Measurements from ENCODE around the gene CNTFR. TPM values are rescaled to one million over a fixed set of nuclear protein-coding genes. Genes with fewer than 3 reads are reported as not detected.

Gene CNTFR
- total RNA-seq, 4 donors from 2014 or later = 0.47 to 11.6 (median 1.6) TPM

DNA sequence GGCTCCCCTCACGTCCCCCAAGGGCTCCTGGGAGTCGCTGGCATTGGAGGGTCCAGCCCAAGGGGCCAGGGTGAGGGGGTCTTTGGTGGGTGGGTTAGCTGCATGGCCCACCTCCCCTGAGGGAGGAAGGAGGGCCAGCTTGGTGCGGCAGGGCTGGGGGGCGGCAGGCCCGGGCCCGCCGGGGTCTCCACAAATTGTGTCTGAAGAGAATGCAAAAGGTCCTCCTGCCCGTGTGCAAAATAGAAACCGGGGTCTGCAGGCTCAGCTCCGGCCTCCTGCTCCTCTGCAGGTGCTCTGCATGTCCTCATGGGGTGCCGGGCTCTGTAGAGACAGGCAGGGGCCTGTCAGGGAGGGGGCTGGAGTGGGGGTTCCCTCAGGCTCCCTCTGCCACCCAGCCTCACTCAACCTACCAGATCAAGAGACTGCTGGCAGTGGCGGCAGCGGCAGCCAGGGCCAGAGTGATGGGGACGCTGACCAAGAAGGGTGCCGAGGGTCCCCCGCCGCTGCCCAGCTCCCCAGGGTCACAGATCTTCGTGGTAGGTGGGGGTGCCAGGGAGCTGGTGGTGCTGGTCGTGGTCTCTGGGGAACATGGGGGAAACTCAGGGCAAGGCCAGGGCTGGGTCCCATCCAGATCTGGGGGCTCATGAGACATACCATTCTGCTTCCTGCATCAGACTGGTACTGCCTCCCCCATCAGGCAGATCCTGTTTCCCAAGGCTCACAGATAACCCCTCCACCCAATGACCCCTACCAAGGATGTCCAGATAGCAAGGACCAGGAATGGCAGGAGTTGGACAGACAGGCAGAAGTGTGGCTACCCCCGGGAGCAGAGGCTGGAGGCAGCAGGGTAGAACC lies 37.5 kb downstream of the CNTFR start:
- H3K36me3 ChIP-seq = no peaks in the 10 kb centered on the region
- TF ChIP-seq POLR2AphosphoS5 (IDR thresholded peaks at IDR 0.05) = no peak
- TF ChIP-seq, protein P1, sequence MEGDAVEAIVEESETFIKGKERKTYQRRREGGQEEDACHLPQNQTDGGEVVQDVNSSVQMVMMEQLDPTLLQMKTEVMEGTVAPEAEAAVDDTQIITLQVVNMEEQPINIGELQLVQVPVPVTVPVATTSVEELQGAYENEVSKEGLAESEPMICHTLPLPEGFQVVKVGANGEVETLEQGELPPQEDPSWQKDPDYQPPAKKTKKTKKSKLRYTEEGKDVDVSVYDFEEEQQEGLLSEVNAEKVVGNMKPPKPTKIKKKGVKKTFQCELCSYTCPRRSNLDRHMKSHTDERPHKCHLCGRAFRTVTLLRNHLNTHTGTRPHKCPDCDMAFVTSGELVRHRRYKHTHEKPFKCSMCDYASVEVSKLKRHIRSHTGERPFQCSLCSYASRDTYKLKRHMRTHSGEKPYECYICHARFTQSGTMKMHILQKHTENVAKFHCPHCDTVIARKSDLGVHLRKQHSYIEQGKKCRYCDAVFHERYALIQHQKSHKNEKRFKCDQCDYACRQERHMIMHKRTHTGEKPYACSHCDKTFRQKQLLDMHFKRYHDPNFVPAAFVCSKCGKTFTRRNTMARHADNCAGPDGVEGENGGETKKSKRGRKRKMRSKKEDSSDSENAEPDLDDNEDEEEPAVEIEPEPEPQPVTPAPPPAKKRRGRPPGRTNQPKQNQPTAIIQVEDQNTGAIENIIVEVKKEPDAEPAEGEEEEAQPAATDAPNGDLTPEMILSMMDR (IDR thresholded peaks at IDR 0.05) = no peak
- TF ChIP-seq POLR2A (IDR thresholded peaks at IDR 0.05) = no peak
- TF ChIP-seq EP300 (IDR thresholded peaks at IDR 0.05) = no peak
- WGBS, 2 donors (ENCODE audit: low coverage in 1 of 2) = 85% methylated on average over 10 of the region's 20 CpGs; no CpG with 5 or more reads in 1 of the 2 donors

DNA sequence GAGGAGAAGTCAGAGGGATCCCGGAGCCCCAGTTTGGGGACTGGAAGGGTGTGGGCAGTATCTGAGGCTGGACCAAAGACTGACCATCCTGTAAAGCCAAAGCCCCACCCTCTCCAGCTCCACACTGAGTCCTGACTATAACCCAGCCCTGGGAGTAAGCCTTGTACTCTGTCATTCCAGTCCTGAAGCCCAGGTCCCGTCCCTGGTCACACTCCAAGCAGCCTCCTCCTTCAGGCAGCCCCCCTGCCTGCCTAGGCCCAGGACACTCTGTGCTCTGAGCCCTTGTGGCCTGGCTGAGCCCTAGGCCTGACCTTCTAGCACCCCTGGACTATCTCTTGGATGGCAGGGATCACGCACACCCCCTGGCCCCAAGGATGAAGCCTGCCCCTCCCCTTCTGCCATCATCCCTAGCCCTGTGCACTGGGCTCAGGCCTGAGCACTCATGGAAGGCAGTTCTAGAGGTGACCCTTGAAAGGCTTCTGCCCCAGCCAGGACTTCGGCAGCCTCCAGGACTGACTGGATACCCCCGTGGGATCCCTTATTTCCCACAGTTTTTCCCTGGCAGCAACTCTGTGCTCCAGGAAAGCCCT lies 38.7 kb downstream of the CNTFR start:
- H3K36me3 ChIP-seq = no peaks in the 10 kb centered on the region
- no peak for TF ChIP-seq POLR2AphosphoS5 (IDR thresholded peaks at IDR 0.05)
- TF ChIP-seq EP300 (IDR thresholded peaks at IDR 0.05) = no peak
- TF ChIP-seq POLR2A (IDR thresholded peaks at IDR 0.05) = no peak
- TF ChIP-seq, protein P1 (IDR thresholded peaks at IDR 0.05) = no peak
- peaks cover 0 to 17% (median 0%) of the 10 kb centered on the region in 3 donors for H3K4me1 ChIP-seq
- H3K27me3 ChIP-seq = peaks cover 23% of the 10 kb centered on the region
- H3K27ac ChIP-seq = no peak overlapping the region
- no peak for ATAC-seq
- 78 to 100% methylated on average over 1 to 2 of the region's 5 CpGs for WGBS, 2 donors (ENCODE audit: low coverage in 1 of 2)
- no peaks in the 10 kb centered on the region for H3K9me3 ChIP-seq
- no peak overlapping the region for H3K4me3 ChIP-seq

More for the DNA sequence above, 37.5 kb downstream of the CNTFR start:
- H3K27ac ChIP-seq = no peak overlapping the region
- H3K4me3 ChIP-seq = no peak overlapping the region
- ATAC-seq = no peak
- peaks cover 17% of the 10 kb centered on the region for H3K27me3 ChIP-seq
- peaks cover 0 to 10% (median 0%) of the 10 kb centered on the region in 3 donors for H3K4me1 ChIP-seq
- H3K9me3 ChIP-seq = no peaks in the 10 kb centered on the region

DNA sequence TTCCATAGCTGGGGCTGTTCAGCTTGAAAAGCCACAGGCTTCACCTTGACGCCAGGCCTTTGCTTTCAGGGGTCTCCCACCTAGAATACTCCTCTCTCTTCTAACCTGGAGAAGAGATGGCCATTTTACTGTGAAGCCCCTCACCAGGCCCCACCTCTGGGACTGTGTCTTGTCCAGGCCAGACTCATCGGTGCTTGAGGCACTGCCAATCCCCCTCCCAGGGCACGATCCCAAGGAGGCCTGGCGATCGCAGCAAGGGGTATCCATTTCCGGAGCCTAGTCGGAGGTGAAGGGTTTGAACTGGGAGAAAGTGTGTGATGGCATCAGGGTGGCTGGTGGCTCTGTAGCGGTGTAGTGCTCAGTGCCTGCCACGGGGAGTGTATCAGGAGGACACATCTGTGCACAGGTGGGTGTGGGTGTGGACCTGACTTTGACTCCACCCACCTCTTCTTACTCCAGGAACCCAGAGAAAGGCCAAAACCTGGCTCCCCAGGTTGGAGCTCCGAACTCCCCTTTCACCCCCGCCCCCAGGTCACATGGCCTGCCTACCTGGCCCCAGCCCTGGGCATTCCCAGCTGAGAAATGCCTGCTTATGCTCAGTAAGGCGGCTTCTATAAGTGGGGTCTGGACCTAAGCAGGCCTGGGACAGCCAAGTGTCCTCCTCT lies 39.4 kb downstream of the CNTFR start:
- H3K27me3 ChIP-seq = peaks cover 23% of the 10 kb centered on the region

DNA sequence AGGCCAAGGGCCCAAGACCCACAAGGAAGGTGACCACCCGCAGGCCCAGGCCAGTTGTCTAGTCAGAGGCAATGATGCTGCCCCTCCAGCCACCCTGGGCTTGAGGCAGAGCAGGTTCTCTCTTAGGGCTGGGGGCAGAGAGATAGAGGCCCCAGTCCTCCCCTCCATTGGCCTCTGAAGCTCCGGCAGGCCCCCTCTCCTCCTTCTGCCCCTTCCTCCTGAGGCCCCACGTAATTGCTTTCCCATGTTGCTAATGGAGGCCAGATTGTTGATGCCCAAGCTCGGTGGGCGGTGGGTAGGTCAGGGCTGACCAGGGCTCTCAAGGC lies 40.2 kb downstream of the CNTFR start:
- WGBS, 2 donors (ENCODE audit: low coverage in 1 of 2) = 76% methylated on average over 3 of the region's 5 CpGs; no CpG with 5 or more reads in 1 of the 2 donors
- Histone ChIP-seq H3K36me3 (no peaks in the 10 kb centered on the region), H3K9me3 (no peaks in the 10 kb centered on the region), H3K27me3 (peaks cover 23% of the 10 kb centered on the region), H3K4me1 (peaks cover 0 to 17% (median 0%) of the 10 kb centered on the region in 3 donors), H3K4me3 (no peak overlapping the region), H3K27ac (no peak overlapping the region)
- no peak for ATAC-seq
- TF ChIP-seq, protein P1 (IDR thresholded peaks at IDR 0.05) = no peak
- TF ChIP-seq EP300 (IDR thresholded peaks at IDR 0.05) (no peak), POLR2A (IDR thresholded peaks at IDR 0.05) (no peak), POLR2AphosphoS5 (IDR thresholded peaks at IDR 0.05) (no peak)

More for the DNA sequence above, 39.4 kb downstream of the CNTFR start:
- Histone ChIP-seq H3K4me1 (peaks cover 0 to 17% (median 0%) of the 10 kb centered on the region in 3 donors), H3K4me3 (no peak overlapping the region), H3K36me3 (no peaks in the 10 kb centered on the region), H3K27ac (no peak overlapping the region), H3K9me3 (no peaks in the 10 kb centered on the region)
- TF ChIP-seq POLR2A (IDR thresholded peaks at IDR 0.05) (no peak), EP300 (IDR thresholded peaks at IDR 0.05) (no peak), POLR2AphosphoS5 (IDR thresholded peaks at IDR 0.05) (no peak)
- TF ChIP-seq, protein P1 (IDR thresholded peaks at IDR 0.05) = no peak
- no peak for ATAC-seq
- 100% methylated on average over 2 of the region's 12 CpGs; no CpG with 5 or more reads in 1 of the 2 donors for WGBS, 2 donors (ENCODE audit: low coverage in 1 of 2)
